Ovary (tissue), 3 donors: ENCODE measurements around the gene GUCA2B.

ENCODE experiments used
- EP300 ChIP-seq: sonication (generic); formaldehyde crosslinking; IDR thresholded peaks from one replicate; pipeline ENCODE4 v1.6.1; 2017; ENCODE audit warnings: antibody characterized with exemption
- POLR2A ChIP-seq: fragments of 450-650 bp; IDR thresholded peaks from one replicate; pipeline ENCODE4 v1.6.1; 2017; ENCODE audit warnings: antibody characterized with exemption, mild to moderate bottlenecking, moderate library complexity
- TF ChIP-seq, protein P1 (sequence below), 3 donors: fragments of 450-650 bp in 2 of 3; fragments of 200-600 bp in 1 of 3; IDR thresholded peaks; one replicate each; pipeline versions ENCODE4 v1.5.1 to v1.8.0; 2016 to 2022; ENCODE audit warnings: antibody characterized with exemption in 3 of 3, mild to moderate bottlenecking in 1 of 3
- donor health status: DM: no; HTN: no; CAD: no.

DNA sequence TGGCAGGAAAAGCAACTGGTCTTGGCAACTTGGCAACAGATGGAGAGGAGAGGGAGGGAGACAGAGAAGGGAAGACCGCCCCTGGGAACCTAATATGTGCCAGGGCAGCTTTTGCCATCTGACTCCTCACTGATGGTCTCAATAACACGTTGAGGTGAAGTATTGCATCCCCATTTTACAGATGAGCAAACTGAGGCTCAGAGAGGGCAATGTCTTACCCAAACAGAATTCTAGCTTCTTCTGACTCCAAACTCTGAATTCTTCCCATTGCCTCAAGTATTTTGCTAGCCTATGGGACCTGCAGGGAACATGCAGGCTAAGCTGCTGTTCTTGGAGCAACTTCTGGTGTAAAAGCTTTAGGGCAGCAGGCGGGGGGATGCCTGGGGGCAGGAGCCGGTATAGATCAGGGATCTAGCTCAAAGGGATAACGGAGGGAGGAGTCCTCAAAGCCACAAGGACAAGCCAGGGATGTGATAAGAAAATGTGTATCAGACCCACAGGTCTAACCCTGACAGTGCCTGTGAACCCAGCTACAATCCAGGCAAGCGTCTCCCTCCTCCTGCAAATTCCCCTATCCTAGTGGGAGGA, 18.6 kb downstream of the GUCA2B start:
- TF ChIP-seq, protein P1, sequence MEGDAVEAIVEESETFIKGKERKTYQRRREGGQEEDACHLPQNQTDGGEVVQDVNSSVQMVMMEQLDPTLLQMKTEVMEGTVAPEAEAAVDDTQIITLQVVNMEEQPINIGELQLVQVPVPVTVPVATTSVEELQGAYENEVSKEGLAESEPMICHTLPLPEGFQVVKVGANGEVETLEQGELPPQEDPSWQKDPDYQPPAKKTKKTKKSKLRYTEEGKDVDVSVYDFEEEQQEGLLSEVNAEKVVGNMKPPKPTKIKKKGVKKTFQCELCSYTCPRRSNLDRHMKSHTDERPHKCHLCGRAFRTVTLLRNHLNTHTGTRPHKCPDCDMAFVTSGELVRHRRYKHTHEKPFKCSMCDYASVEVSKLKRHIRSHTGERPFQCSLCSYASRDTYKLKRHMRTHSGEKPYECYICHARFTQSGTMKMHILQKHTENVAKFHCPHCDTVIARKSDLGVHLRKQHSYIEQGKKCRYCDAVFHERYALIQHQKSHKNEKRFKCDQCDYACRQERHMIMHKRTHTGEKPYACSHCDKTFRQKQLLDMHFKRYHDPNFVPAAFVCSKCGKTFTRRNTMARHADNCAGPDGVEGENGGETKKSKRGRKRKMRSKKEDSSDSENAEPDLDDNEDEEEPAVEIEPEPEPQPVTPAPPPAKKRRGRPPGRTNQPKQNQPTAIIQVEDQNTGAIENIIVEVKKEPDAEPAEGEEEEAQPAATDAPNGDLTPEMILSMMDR (IDR thresholded peaks at IDR 0.05), result no peak
- TF ChIP-seq POLR2A (no peak), EP300 (no peak)
